VCaP (cell line): Measurements from ENCODE around the gene IDI2.
A peak's percentile ranks its signal among the peaks of the same experiment; 100 is the strongest.

Source experiments
- H3K27ac ChIP-seq: fragments of 450-650 bp; 2 replicates; pipeline ENCODE4 v1.5.1; 2017
- CTCF ChIP-seq: fragments of 450-650 bp; conservative IDR thresholded peaks from 2 replicates; pipeline ENCODE4 v1.5.1; 2017; ENCODE audit warnings: mild to moderate bottlenecking, moderate library complexity

Gene IDI2

GRCh38 chr10:987620-987869 is 38.1 kb downstream of the IDI2 start:
- TF ChIP-seq CTCF: no peak
- H3K27ac ChIP-seq: peak overlapping the region; percentile 89

GRCh38 chr10:986881-987619 is 38.6 kb downstream of the IDI2 start:
- TF ChIP-seq CTCF: no peak
- H3K27ac ChIP-seq: peak overlapping the region; percentile 89

- no peak overlapping the region for H3K27ac ChIP-seq
- TF ChIP-seq CTCF: no peak
Observed at GRCh38 chr10:986137-986825, 39.4 kb downstream of the IDI2 start.

GRCh38 chr10:985361-985760 is 40.3 kb downstream of the IDI2 start:
- no peak for TF ChIP-seq CTCF
- H3K27ac ChIP-seq: no peak overlapping the region

- TF ChIP-seq CTCF: no peak
- H3K27ac ChIP-seq: no peak overlapping the region
Observed at GRCh38 chr10:983971-984655, 41.5 kb downstream of the IDI2 start.

GRCh38 chr10:983401-983800 is 42.3 kb downstream of the IDI2 start:
- no peak overlapping the region for H3K27ac ChIP-seq
- TF ChIP-seq CTCF: no peak

GRCh38 chr10:980468-981093 is 45.1 kb downstream of the IDI2 start:
- no peak for TF ChIP-seq CTCF
- H3K27ac ChIP-seq: no peak overlapping the region
